GM18508 (cell line): ENCODE measurements around the gene OCIAD1.
"Not testable (repeated sequence)": the region's sequence is repeated elsewhere in the genome, so short reads cannot be mapped to it uniquely, and the experiment has no call there.

Source experiments
- ATAC-seq: cut with Tn5 transposase; IDR thresholded peaks from one replicate; pipeline ENCODE4 v1.9.1; 2021; ENCODE audit warnings: moderate number of reproducible peaks; ENCODE audit not compliant: insufficient read depth, unreplicated experiment

Gene OCIAD1, protein sequence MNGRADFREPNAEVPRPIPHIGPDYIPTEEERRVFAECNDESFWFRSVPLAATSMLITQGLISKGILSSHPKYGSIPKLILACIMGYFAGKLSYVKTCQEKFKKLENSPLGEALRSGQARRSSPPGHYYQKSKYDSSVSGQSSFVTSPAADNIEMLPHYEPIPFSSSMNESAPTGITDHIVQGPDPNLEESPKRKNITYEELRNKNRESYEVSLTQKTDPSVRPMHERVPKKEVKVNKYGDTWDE

DNA sequence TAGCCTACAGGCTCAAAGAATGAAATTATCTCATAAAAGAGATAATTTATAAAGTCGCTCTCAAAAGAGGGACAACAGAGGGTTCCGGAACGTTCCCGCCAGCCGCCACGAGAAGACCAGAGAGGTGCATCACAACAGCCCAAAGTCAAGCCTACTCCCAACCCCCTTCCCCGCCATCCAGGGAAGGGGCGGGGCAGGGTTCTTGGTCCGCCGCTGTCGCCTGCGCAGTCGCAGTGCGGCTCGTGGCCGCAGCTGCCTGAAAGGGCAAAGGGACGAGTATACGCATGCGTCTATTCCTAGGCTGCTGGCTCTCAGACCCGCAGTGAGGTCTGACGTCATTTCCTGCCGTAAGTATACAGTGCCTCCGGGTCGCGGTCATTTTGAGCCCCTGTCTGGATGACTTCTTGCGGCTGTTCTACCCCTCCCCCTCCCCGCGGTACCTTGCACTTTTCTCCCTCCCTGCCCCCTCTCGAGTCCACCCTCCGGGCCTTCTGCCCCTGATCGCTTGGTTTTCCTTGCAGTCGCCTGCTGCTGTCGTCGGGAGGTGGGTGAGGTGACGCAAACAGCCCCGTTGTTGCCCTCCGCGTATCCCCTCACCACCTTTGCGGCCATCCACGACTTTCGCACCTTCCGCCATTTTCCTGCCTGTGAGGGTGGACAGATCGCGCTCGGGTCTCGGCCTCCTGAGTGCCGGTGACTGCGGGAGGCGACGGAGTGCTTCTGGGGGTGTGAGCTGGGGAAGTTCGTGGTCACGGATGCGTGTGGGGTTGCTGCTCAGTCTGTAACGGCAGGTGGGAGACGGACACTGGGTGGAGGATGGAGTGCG is at the start of gene OCIAD1:
OCIAD1 (plus strand) TSS at position 383 of the 826 bp plus-strand sequence. CDS start 1,537 bp downstream, outside the sequence.
- peak; percentile 96 for ATAC-seq

DNA sequence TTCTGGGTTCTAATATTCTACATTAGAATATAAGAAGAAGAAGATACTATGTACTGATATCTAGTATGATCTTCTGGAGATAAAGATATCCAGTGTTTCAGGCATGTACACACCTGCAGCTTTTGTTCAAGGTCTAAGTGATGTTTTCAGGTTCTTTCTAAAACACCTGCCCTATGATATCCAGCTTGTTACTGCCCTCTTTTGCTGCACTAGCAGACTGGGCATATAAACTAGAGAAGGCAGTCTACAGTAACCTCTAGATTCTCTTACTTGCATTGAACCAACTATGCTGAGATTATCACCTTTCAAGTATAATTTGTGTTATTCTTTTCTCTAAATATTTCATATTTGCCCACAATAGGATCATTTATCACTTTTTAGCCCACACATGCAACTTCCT is 48.9 kb upstream of the OCIAD1 start:
- ATAC-seq = no peak

DNA sequence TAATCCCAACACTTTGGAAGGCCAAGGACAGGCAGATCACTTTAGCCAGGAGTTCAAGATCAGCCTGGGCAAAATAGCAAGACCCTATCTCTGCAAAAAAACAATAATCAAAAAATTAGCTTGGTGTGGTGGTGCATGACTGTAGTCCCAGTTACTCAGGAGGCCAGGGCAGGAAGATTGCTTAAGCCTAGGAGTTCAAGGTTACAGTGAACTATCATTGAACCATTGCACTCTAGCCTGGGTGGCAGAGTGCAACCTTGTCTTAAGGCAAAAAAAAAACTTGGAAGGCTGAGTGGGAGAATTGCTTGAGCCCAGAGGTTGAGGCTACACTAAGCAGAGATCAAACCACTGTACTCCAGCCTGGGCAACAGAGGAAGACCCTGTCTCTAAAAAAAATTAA is 45.6 kb upstream of the OCIAD1 start:
- no peak for ATAC-seq

DNA sequence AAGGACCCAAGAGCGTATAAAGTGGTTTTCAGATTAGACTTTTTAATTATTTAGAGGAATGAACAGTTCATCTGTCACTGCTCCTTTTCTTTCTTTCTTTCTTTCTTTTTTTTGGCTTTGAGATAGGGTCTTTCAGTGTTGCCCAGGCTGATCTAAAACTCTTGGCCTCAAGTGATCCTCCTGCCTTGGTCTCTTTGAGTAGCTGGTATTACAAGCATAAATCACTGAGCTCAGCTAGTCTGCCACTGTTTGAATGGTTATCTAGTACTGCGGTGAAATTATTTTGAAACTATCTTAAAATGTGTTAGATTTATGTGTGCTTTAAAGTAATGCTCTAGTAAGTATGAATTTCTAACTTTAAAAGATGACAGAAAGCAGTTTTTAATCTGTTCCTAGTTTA is 44.3 kb upstream of the OCIAD1 start:
- no peak for ATAC-seq

DNA sequence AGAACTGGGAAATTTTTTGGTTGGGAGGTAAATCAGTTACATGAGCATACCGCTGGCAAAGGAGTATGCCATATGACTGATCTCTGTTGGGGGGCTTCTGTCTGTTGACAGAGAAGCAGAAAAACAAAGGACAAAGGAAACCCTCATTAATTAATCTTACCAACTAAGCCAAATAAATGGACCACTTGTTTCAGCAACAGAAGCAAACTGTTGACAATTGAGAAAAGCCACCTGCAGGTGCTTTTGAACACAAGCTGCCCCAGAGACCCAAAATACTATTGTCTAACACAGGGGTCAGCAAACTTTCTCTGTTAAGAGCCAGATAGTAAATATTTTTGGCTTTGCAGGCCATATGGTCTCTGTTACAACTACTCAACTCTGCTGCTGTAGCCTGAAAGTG is 43.8 kb upstream of the OCIAD1 start:
- ATAC-seq = no peak

DNA sequence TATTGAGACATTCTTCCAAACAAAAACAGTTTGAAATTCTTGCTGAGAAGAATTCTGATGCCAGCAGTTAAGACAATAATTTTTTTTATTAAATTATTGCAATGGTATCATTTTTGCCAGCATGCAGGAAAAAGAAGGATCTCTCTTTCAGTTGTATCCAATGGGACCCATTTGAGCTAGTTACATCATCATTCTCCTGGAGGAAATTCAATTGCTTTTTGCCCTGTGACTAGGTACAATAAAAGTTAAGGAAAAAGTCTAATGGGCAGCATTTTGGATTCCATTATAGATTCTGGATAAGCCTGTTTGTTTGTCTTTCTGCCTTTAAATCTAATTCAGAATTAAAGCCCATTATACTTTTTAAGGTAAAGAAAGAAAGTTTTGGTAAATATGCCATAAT is 40.3 kb upstream of the OCIAD1 start:
- no peak for ATAC-seq

DNA sequence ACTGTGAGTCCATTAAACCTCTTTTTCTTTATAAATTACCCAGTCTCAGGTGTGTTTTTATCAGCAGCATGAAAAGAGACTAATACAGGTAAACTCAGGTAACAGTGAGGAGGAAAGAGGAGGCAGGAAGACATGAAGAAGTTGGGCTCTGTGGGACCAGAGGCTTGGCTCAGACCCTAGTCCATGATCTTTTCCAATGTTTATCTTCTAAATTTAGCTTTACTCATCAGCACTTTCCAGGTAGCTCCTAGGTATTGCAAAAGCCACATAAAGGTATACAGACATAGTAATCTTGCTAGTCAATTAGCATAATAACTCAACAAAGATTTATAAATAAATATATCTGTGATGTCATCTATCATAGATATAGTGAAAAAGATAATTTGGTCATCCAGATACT is 39.6 kb upstream of the OCIAD1 start:
- ATAC-seq = no peak

DNA sequence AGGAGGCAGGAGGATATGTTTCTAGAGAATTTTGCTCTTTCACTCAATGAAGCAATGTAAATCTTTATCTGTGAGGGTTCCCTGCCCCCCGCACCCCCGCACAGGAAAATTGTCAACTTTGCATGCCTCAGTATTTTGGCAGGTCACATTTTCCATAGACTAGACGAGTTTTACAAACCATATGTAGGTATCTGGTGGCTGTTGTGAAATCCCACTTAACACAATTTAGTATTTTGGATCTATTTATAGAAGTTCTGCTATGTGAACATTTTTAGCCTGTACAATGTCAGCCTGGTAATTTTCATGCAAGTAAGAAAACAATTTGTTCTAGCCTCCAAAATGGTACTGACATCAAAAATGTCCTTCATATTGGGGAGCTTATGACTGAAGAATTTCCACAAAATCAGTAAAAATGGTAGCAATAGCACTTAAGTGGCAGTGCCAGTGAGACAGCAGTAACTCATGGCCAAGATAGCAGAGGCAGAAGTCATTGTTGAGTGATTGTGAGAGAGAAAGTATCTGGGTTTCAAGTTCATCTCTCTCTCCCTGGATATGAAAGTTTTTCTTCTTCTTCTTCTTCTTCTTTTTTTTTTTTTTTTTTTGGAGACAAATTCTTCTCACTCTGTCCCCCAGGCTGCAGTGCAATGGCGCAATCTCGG is 38.4 kb upstream of the OCIAD1 start:
- ATAC-seq = no peak

DNA sequence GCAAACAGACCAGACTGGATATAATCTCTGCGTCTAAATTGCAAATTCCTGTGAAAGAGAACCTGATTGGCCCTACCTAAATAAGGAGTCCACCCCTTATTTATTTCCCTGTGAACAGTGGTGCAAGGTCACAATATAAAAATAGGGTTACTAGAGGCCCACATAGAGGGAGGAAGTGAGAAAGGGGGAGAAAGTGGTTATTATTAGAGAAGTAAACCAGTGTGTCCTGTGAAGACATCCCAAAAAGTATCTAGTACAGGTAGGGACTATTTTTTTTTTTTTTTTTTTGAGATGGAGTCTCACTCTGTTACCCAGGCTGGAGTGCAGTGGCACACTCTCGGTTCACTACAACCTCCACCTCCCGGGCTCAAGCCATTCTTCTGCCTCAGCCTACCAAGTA is 35.8 kb upstream of the OCIAD1 start:
- ATAC-seq = no peak

DNA sequence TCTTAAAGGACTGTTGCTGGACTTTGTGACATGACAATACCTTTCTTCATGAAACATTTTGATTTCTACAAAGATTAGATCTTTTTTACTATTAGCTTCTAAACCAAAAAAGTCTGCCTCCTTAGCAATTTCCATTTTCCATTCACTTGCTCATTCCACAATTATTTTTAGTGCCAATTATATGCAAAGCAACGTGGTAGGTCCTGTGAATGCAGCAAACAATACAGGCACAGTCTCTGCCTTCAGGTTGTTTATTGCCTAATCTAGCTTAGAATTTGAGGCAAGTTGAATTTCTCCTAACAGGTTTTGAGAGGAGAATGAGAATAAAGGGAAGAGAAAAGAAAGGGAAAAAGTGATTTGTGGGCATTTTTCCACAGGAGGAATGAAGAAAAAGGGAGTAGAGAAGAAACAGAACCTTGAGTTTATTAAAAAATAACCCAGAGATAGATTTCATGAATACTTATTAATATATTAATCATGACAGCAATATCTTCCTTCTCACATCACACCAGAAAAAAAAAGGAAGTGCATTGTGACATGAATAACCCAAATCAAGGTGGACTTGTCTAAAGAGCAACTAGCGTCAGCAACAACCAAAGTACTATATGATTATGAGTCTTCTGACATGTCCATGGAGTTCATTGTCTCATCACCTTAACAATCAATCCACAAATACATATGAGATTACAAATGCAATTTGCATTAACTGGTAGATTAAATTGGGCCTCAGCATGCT is 34.5 kb upstream of the OCIAD1 start:
- no peak for ATAC-seq

DNA sequence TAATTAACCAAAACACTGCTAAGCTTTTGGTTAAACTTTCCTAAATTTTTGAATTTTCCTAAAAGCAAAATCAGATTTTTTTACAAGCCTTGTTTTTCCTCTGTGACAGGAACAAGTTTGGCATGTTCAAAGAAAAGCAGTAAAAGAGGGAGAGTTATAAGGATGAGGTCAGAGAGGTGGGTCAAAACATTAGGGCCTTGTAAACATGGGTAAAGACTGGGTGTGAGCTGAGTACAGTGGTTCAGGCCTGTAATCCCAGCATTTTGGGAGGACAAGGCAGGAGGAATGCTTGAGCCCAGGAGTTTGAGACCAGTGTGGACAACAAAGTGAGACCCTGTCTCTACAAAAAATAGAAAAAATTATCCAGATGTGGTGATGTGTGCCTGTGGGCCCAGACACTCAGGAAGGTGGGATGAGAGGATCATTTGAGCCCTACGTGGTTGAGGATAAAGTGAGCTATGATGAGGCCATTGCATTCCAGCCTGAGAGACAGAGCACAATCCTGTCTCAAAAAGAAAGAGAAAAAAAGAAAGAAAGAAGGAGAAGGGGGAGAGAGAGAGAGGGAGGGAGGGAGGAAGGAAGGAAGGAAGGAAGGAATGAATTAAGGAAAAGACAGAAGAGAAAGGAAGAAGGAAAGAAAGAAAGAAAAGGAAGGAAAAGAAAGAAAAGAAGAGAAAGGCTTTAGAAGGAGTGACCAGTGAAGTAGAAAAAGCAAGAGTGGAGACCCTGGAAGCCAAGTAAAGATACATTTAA is 33.8 kb upstream of the OCIAD1 start:
- ATAC-seq = no peak

DNA sequence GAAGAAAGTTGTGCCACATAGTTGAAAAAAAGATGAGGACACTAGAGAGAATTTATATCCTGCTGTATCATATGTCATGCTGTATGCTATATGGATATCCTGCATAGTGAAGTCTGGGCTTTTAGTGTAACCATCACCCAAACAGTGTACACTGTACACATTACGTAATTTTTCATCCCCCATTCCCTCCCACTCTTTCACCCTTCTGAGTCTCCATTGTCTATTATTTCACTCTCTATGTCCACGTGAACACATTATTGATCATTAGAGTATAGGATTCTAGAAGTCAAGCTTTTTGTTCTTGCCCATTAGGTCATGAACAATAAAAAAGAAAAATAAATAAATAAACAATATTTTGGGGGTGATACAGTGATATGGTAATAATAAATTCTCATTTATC is 32.8 kb upstream of the OCIAD1 start:
- ATAC-seq = no peak

DNA sequence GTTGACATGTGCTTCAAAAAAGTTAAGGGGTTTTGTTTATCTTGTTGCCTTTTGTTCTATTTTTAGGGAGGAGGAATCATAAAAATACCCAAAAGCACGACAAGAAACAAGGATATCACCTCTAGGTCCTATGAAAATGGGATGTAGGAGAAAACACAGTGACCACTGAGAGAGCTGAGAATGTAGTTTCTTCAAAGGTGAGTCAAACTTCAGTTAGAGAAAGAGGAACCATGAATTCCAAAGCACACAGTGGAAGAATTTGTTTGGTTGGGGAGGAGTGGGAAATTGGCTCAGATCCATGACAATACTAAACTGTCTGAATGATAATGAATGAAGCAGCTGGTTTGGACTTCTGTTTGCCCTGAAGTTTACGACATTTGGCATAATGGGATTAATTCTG is 31.7 kb upstream of the OCIAD1 start:
- no peak for ATAC-seq

DNA sequence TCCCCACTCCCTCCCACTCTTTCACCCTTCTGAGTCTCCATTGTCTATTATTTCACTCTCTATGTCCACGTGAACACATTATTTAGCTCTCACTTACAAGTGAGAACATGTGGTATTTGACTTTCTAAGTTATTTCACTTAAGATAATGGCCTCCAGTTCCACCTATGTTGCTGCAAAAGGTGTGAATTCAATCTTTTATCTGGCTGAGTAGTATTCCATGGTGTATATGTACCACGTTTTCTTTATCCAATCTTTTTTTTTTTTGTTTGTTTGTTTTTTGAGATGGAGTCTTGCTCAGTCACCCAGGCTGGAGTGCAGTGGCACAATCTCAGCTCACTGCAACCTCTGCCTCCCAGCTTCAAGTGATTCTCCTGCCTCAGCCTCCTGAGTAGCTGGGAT is 30.7 kb upstream of the OCIAD1 start:
- ATAC-seq = not testable (repeated sequence)

DNA sequence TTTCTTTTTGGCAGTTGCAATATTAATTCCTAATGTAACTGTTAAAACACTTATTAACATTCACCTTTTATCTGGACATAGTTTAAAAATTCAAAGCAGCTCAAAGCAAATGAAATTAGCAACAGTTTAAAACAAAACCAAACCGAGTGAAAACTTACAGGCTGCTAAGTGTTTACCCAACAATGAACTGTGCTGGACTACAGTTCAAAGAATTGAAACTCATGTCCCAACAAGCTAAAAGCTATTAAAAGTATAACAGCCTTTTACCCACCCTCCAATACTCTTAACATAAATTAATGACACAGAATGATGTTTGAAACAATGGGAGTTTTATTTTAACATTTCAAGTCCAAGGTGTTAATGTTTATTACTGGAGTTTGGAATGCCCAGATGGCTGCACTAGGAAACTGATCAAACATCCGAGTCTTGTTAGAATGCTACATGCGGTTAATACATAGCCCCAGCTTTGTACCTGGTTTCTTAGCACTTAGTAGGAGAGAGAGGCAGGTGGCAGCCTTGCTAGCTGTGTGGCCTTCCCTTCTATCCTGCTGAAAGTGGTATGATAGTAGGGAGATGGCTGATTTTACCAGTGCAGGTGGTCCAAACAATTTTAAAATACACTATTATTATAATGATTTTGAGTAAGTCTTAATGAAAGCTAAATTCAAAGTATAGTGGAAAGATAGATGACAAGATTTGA is 29.7 kb upstream of the OCIAD1 start:
- ATAC-seq = no peak

DNA sequence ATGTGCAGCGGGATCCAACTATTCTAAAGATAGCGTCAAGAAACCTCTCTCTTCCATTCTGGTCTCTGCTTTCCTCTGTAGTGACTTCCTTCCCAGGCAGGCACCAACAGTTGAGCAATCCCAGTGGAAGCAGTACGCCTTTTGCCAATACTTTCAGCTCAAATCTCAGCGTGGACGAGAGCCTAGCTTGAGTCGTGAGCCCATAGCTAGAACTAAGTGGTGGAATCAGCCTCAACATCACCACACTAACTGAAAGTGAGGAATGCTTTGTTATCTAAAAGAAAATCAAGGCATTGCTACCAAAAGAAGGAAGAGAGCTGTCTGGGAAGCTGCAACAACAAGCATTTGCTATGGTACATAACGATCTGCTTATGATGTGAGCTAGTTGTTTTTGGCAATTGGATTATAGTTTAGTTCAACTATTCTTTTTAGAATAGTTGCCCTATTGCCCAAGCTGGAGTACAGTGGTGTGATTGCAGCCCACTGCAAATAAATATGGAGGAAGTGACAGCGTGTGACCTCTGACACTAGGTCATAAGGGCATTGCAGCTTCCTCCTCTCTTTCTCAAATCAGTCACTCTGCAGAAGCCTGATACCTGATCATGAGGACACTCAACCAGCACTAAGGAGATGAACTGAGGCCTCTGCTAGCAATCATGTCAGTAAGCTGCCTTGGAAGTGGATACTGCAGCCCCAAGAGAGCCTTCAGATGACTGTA is 26.1 kb upstream of the OCIAD1 start:
- no peak for ATAC-seq

DNA sequence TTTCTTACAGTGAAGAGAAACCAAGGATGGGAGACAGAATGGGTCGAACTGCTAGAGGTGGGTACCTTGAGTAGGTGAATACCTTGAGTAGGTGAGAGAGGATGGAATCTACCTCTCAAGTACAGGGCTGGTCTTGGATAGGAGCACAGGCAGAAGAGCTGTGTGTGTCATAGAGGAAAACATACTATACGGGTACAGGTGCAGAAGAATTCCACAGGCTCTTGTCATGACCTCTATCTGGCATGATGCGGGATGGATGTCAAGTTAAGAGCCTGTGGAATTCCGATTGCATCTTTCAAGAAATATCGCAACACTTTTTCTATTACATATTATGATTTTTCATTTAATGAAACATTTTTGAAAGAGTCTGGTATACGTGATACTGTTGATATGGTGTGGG is 18.0 kb upstream of the OCIAD1 start:
- no peak for ATAC-seq

DNA sequence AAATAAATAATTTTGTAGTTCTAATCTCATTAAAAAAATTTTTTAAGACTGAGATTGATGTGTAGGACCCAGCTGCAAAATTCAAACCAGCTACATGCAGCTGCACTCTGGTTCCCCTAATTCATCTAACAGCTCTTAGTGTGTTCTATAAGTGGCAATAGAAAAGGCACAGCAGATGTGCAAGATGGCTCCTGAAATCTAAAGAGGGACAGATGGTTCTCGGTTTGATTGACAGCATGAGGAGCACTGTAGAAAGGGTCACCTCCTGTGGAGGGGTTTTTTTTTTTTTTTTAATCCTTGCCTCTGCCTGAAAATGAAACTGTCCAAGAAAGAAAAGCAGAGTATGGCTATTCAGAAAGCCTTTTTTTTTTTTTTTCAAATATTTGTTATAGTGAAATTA is 16.9 kb upstream of the OCIAD1 start:
- ATAC-seq = no peak

DNA sequence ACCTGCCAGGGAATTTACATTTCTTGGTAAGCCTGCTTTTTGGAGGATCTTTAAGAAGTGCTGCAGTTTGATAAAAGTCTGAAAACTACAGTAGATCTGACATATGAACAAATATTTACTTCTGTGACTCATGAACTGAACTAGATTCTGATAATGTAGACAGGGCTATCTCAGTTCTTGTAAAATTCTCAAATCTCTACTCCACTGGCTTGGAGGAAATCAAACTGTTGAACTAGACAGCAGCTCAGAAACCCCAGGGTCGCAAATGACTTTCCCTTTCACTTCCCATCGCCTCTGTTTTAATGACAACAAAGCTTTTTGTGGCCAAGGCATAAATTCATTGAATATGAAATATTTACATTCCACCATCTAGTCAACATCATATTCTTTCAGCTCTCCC is 15.4 kb upstream of the OCIAD1 start:
- ATAC-seq = no peak
